Lung microvascular endothelial cell (primary cell): Measurements from ENCODE around the gene SLC35G2. TPM values are rescaled to one million over a fixed set of nuclear protein-coding genes. Genes with fewer than 3 reads are reported as not detected.
"Not testable (repeated sequence)": the region's sequence is repeated elsewhere in the genome, so short reads cannot be mapped to it uniquely, and the experiment has no call there.

ENCODE experiments used
- DNase-seq, 2 donors: peaks; one replicate each; pipeline versions ENCODE4 v3.0.0 to v3.0.0-alpha.2; 2010; ENCODE audit warnings: low read depth in 2 of 2
- total RNA-seq: library from RNA; depleted of rRNA; stranded (reverse); fragments of >200 nt; gene quantifications from 2 replicates; pipeline ENCODE4 v1.2.1, GENCODE V29; 2014

Gene SLC35G2
- total RNA-seq, 1 donor from 2014 or later, result 24.2 TPM

- no peak for DNase-seq
These were observed 16.3 kb downstream of the SLC35G2 start for GRCh38 chr3:136835089-136835812.

GRCh38 chr3:136835813-136836510 is 17.0 kb downstream of the SLC35G2 start:
- no peak for DNase-seq

- DNase-seq, result peak in 1 of 2 donors; percentile 19
These were observed 17.7 kb downstream of the SLC35G2 start for GRCh38 chr3:136836511-136837156.

GRCh38 chr3:136838641-136839555 is 20.0 kb downstream of the SLC35G2 start:
- DNase-seq, result peak; percentile 43 to 89

- DNase-seq, result no peak
These were observed 20.6 kb downstream of the SLC35G2 start for GRCh38 chr3:136839556-136839931.

- DNase-seq, result peak in 1 of 2 donors; percentile 17
These were observed 21.3 kb downstream of the SLC35G2 start for GRCh38 chr3:136840252-136840651.

- DNase-seq, result no peak
These were observed 23.4 kb downstream of the SLC35G2 start for GRCh38 chr3:136842294-136842693.

GRCh38 chr3:136844724-136845123 is 25.8 kb downstream of the SLC35G2 start:
- DNase-seq, result peak; percentile 30 to 32

GRCh38 chr3:136852180-136852579 is 33.3 kb downstream of the SLC35G2 start:
- peak; percentile 17 to 38 for DNase-seq

- no peak for DNase-seq
These were observed 37.7 kb downstream of the SLC35G2 start for GRCh38 chr3:136856665-136857064.

GRCh38 chr3:136858381-136858780 is 39.5 kb downstream of the SLC35G2 start:
- peak; percentile 70 to 73 for DNase-seq

- DNase-seq, result no peak
These were observed 41.6 kb downstream of the SLC35G2 start for GRCh38 chr3:136860541-136860940.

GRCh38 chr3:136861890-136862616 is 43.1 kb downstream of the SLC35G2 start, which contains the start of gene NCK1:
Gene NCK1, plus strand, starts transcription at chr3:136862208. Its CDS starts 65,794 bp downstream, at chr3:136928002.
- peak; percentile 99 for DNase-seq

GRCh38 chr3:136862617-136863322 is 43.8 kb downstream of the SLC35G2 start:
- peak; percentile 63 to 67 for DNase-seq

GRCh38 chr3:136869282-136869681 is 50.4 kb downstream of the SLC35G2 start:
- DNase-seq, result no peak

- not testable (repeated sequence) for DNase-seq
These were observed 53.3 kb downstream of the SLC35G2 start for GRCh38 chr3:136872258-136872657.

GRCh38 chr3:136879510-136879909 is 60.6 kb downstream of the SLC35G2 start:
- DNase-seq, result not testable (repeated sequence)

- DNase-seq, result no peak
These were observed 63.6 kb downstream of the SLC35G2 start for GRCh38 chr3:136882571-136882970.

GRCh38 chr3:136883967-136884720 is 65.2 kb downstream of the SLC35G2 start:
- no peak for DNase-seq
